GM12878 (cell line): ENCODE results near the gene DCTN4. TPM values are rescaled to one million over a fixed set of nuclear protein-coding genes. Genes with fewer than 3 reads are reported as not detected.

Source experiments
- ATAC-seq: fragments of 200-7000 bp; cut with Tn5 transposase; 3 replicates; pipeline ENCODE4 v1.9.1; 2020; ENCODE audit warnings: mild to moderate bottlenecking, moderate library complexity
- BruUV-seq: library from RNA; stranded (reverse); fragments of 400-500 nt; replicated peaks from 2 replicates; lab custom pipeline; 2021; lab: Mats Ljungman, UMichigan
- CTCF ChIA-PET: fragments of 300-600 bp; sonication (Branson Sonifier 250); formaldehyde crosslinking; extraction: SDS; loops from one replicate; lab custom pipeline; 2021; ENCODE audit warnings: inconsistent platforms; lab: Yijun Ruan, JAX
- POLR2A ChIA-PET: fragments of 350-600 bp; formaldehyde crosslinking; extraction: SDS; loops from one replicate; lab custom pipeline; 2021; ENCODE audit warnings: inconsistent platforms; lab: Charles Lee
- RAD21 ChIA-PET: fragments of 300-600 bp; sonication (Branson Sonifier 250); formaldehyde crosslinking; loops from one replicate; lab custom pipeline; 2023; ENCODE audit warnings: antibody characterized with exemption; ENCODE audit not compliant: unreplicated experiment; lab: Charles Lee
- SMC1A ChIA-PET: fragments of 300-600 bp; sonication (Branson Sonifier 250); formaldehyde crosslinking; loops from one replicate; lab custom pipeline; 2023; ENCODE audit not compliant: unreplicated experiment, uncharacterized antibody; lab: Charles Lee
- DNase-seq: peaks from one replicate; pipeline ENCODE4 v3.0.0-alpha.2; 2011; ENCODE audit warnings: low read depth, low spot score
- FAIRE-seq: peaks from 3 replicates; lab custom pipeline; 2011; peaks lifted over from hg19 to GRCh38; lab: Jason Lieb, UNC
- H2AFZ ChIP-seq: 2 replicates; pipeline ENCODE4 v1.6.0; 2011; ENCODE audit warnings: low read depth, low read length, control low read depth; ENCODE audit not compliant: control insufficient read depth
- H3K27ac ChIP-seq: 2 replicates; pipeline ENCODE4 v1.5.1; 2011; ENCODE audit warnings: control low read depth; ENCODE audit not compliant: control insufficient read depth, insufficient read depth
- H3K27me3 ChIP-seq, 2 experiments: replicated peaks in 1 of 2; 2 replicates each; pipeline versions ENCODE4 v1.6.0 to v1.6.1; 2011; ENCODE audit warnings: low read length in 1 of 2; ENCODE audit not compliant: control insufficient read depth in 2 of 2, insufficient read depth in 2 of 2
- H3K36me3 ChIP-seq, 2 experiments: 2 replicates each; pipeline ENCODE4 v1.5.1; 2011; ENCODE audit warnings: low read length in 1 of 2; ENCODE audit not compliant: control insufficient read depth in 2 of 2, insufficient read depth in 2 of 2
- H3K4me1 ChIP-seq: 2 replicates; pipeline ENCODE4 v1.6.1; 2011; ENCODE audit warnings: mild to moderate bottlenecking, low read length, moderate library complexity, mixed read lengths; ENCODE audit not compliant: control insufficient read depth, insufficient read depth
- H3K4me2 ChIP-seq: 2 replicates; pipeline ENCODE4 v1.6.0; 2011; ENCODE audit warnings: control low read depth; ENCODE audit not compliant: control insufficient read depth, insufficient read depth
- H3K4me3 ChIP-seq: fragments of 200-600 bp; sonication (generic); 2 replicates; pipeline ENCODE4 v1.5.1; 2016
- H3K79me2 ChIP-seq: 2 replicates; pipeline ENCODE4 v1.6.0; 2011; ENCODE audit warnings: low read length; ENCODE audit not compliant: control insufficient read depth, insufficient read depth
- H3K9ac ChIP-seq: 2 replicates; pipeline ENCODE4 v1.8.0; 2011; ENCODE audit warnings: low read length, control low read depth, mixed read lengths; ENCODE audit not compliant: control insufficient read depth, insufficient read depth
- H3K9me3 ChIP-seq: replicated peaks from 3 replicates; pipeline ENCODE4 v1.5.1; 2011; ENCODE audit warnings: mild to moderate bottlenecking, low read length; ENCODE audit not compliant: control insufficient read depth, insufficient read depth
- H4K20me1 ChIP-seq: 2 replicates; pipeline ENCODE4 v1.6.0; 2011; ENCODE audit not compliant: control insufficient read depth, insufficient read depth
- BACH1 ChIP-seq: fragments of 450-650 bp; IDR thresholded peaks from 2 replicates; pipeline ENCODE4 v1.6.1; 2017; ENCODE audit warnings: mild to moderate bottlenecking, borderline replicate concordance
- ESRRA ChIP-seq: IDR thresholded peaks from 2 replicates; pipeline ENCODE4 v1.6.1; 2012; ENCODE audit warnings: mild to moderate bottlenecking, low read length, improper control_type of control experiment
- FOS ChIP-seq: IDR thresholded peaks from 3 replicates; pipeline ENCODE4 v1.6.1; 2011; ENCODE audit warnings: borderline replicate concordance; ENCODE audit not compliant: insufficient read length; ENCODE audit errors: extremely low read depth
- KLF5 ChIP-seq: fragments of 450-650 bp; IDR thresholded peaks from 2 replicates; pipeline ENCODE4 v1.6.1; 2014; ENCODE audit warnings: mild to moderate bottlenecking; ENCODE audit not compliant: partially characterized antibody
- MYB ChIP-seq: fragments of 150-350 bp; IDR thresholded peaks from 2 replicates; pipeline ENCODE4 v1.6.1; 2014; ENCODE audit warnings: mild to moderate bottlenecking, low read depth, low read length, borderline replicate concordance
- MYC ChIP-seq: IDR thresholded peaks from 2 replicates; pipeline ENCODE4 v1.6.1; 2011; ENCODE audit warnings: mild to moderate bottlenecking, low read length, moderate library complexity, inconsistent platforms; ENCODE audit not compliant: insufficient read depth, insufficient replicate concordance, insufficient read length, severe bottlenecking
- SMARCA5 ChIP-seq: fragments of 450-650 bp; IDR thresholded peaks from 2 replicates; pipeline ENCODE4 v1.6.1; 2017; ENCODE audit warnings: mild to moderate bottlenecking
- SP1 ChIP-seq: IDR thresholded peaks from one replicate; pipeline ENCODE4 v1.6.1; 2011; ENCODE audit warnings: low read depth, low read length
- SPI1 ChIP-seq: IDR thresholded peaks from 2 replicates; pipeline ENCODE4 v1.6.1; 2011; ENCODE audit warnings: low read depth, mild to moderate bottlenecking, low read length, moderate library complexity, borderline replicate concordance; ENCODE audit not compliant: insufficient read depth
- STAT3 ChIP-seq: IDR thresholded peaks from 2 replicates; pipeline ENCODE4 v1.6.1; 2011; ENCODE audit warnings: low read depth, low read length, improper control_type of control experiment
- TARDBP ChIP-seq: IDR thresholded peaks from 2 replicates; pipeline ENCODE4 v1.6.1; 2016; ENCODE audit warnings: borderline replicate concordance
- WGBS: methylation state at CpG from one replicate; pipeline ENCODE4 v1.1.6; 2016; ENCODE audit warnings: low lambda C conversion rate; ENCODE audit not compliant: insufficient replicate concordance, insufficient coverage; ENCODE audit errors: missing lambda C conversion rate; 5-methylcytosine and 5-hydroxymethylcytosine counted together
- in situ Hi-C: fragments of 300-500 bp; cut with MboI; formaldehyde crosslinking; loops from 9 replicates; pipeline ENCODE4 v1.14.3; 2018; ENCODE audit warnings: mixed read lengths
- intact Hi-C: fragments of 100-400 bp; cut with micrococcal nuclease; formaldehyde crosslinking; loops from one replicate; pipeline ENCODE4 v1.14.2; 2022; ENCODE audit not compliant: unreplicated experiment
- polyA plus RNA-seq, 11 experiments: library from polyadenylated mRNA; depleted of rRNA in 4 of 11; unstranded in 6 of 11; stranded (reverse) in 5 of 11; fragments of >200 nt; fragmentation: Nextera tagmentation in 4 of 11; fragmentation: Illumina TruSeq in 1 of 11; extraction: Ambion mirVana in 4 of 11; extraction: Trizol in 1 of 11; gene quantifications; 1 replicate in 1 of 11; 2 replicates in 10 of 11; pipeline versions ENCODE4 v1.2.1 to v1.2.3, GENCODE V29; 2011 to 2016; ENCODE audit warnings: inconsistent platforms in 2 of 11, missing spikeins in 2 of 11, low read depth in 1 of 11
- total RNA-seq, 4 experiments: library from RNA; depleted of rRNA in 3 of 4; stranded (reverse); fragments of >200 nt in 3 of 4; fragmentation: Illumina TruSeq in 1 of 4; extraction: Trizol in 1 of 4; gene quantifications; 2 replicates each; pipeline versions ENCODE4 v1.2.1 to v1.2.3, GENCODE V29; 2013 to 2021
- TF ChIP-seq, protein P1 (sequence below): fragments of 450-650 bp; IDR thresholded peaks from 2 replicates; pipeline ENCODE4 v1.6.1; 2017; ENCODE audit warnings: mild to moderate bottlenecking, low read depth, inconsistent platforms; ENCODE audit not compliant: poor library complexity, severe bottlenecking

DCTN4 gene
- total and polyA plus RNA-seq, 10 of the 15 experiments (the other 5 are each of a cell fraction or from before 2014, with no cell fraction given): 7.6 to 27.8 (median 18.0) TPM

DNA sequence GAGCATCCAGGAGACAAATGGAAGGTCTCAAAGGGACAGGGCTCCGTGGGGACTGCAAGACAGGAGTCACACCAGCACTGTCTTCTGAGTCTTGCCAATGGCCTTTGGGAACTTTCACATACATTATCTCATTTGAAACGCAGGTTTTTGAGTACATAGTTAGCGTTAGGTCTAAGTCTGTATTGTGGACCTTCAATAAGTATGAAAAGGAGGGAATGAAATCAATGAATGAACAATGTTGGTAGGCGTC, 442 bp upstream of the DCTN4 start:
- H3K4me2 ChIP-seq: peak overlapping the region; percentile 56
- peaks cover 29% of the 10 kb centered on the region for H3K79me2 ChIP-seq
- ChIA-PET POLR2A (interaction anchor here (1.1 to 2.1 kb wide), 3 partner anchors 9 to 272 kb away, joined by 3 to 4 read pairs (median 3); partner anchors contain the start of gene RBM22), RAD21 (interaction anchor here (1.1 to 1.6 kb wide), 2 partner anchors 22 to 25 kb away, joined by 3 read pairs; no protein-coding TSS in a partner anchor), SMC1A (interaction anchor here (1.1 to 4.3 kb wide), 7 partner anchors 9 to 370 kb away, joined by 3 to 20 read pairs (median 4); partner anchors contain the start of gene IRGM), CTCF (interaction anchor here (1.1 to 3.6 kb wide), 4 partner anchors 19 to 493 kb away, joined by 4 to 19 read pairs (median 12); partner anchors contain the start of genes GM2A, RBM22 and SMIM3)
- peak overlapping the region; percentile 95 for H3K4me3 ChIP-seq
- intact Hi-C loops (loop anchor here (2.0 kb wide), 1 partner anchor 22 kb away; no protein-coding TSS in a partner anchor), in situ Hi-C loops (no loop called here)
- WGBS: 99% methylated on average over 4 of the region's 4 CpGs
- peak; percentile 30; the same call in 1 of the 2 replicates for TF ChIP-seq SMARCA5
- no peak for TF ChIP-seq SP1
- H3K4me1 ChIP-seq: peaks cover 4% of the 10 kb centered on the region; the same call in 1 of the 2 replicates
- TSS peak; percentile 93 for BruUV-seq
- peaks cover 0 to 8% of the 10 kb centered on the region in 2 experiments; a peak in 1 of 4 replicates for H3K36me3 ChIP-seq
- no peaks in the 10 kb centered on the region for H3K27me3 ChIP-seq
- DNase-seq (no peak), FAIRE-seq (no peak), ATAC-seq (no peak)
- peak overlapping the region; percentile 83; the same call in 1 of the 2 replicates for H3K9ac ChIP-seq
- H3K9me3 ChIP-seq: no peaks in the 10 kb centered on the region
- H2AFZ ChIP-seq: peak overlapping the region; percentile 100
- peak overlapping the region; percentile 95 for H3K27ac ChIP-seq
- no peaks in the 10 kb centered on the region for H4K20me1 ChIP-seq

DNA sequence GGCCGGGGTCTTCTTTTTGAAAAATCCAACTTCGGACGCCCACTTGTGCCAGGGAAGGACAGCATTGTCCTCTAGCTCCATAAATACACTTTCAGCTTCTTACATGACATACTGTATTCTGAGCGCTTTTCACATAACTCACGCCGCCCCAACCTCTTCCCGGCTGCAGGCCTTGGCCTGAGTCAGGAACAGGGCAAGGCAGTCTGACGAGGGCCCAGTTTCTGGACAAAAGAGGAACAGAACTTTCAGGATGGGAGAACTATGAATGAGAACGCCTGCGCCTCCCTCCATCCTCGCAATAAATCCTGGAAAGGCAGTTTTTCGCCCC, 650 bp downstream of the DCTN4 start:
- peak overlapping the region; percentile 100 for H2AFZ ChIP-seq
- no peaks in the 10 kb centered on the region for H3K27me3 ChIP-seq
- ChIA-PET RAD21 (interaction anchor here (0.9 to 1.6 kb wide), 2 partner anchors 21 to 57 kb away, joined by 3 to 4 read pairs; partner anchors contain the start of gene RBM22), CTCF (interaction anchor here (1.1 to 3.6 kb wide), 5 partner anchors 9 to 494 kb away, joined by 3 to 19 read pairs (median 5); partner anchors contain the start of genes GM2A, RBM22 and SMIM3), POLR2A (interaction anchor here (1.0 to 2.1 kb wide), 6 partner anchors 8 to 308 kb away, joined by 3 to 7 read pairs (median 4); partner anchors contain the start of gene RBM22), SMC1A (interaction anchor here (0.9 to 4.3 kb wide), 9 partner anchors 21 to 400 kb away, joined by 3 to 20 read pairs (median 4); partner anchors contain the start of genes ANXA6, IRGM, RBM22 and SMIM3)
- in situ Hi-C loops: no loop called here
- H3K36me3 ChIP-seq: peaks cover 2 to 14% of the 10 kb centered on the region in 2 experiments; a peak in 3 of 4 replicates
- 0% methylated on average over 12 of the region's 12 CpGs for WGBS
- no TSS peak for BruUV-seq
- H3K9ac ChIP-seq: peak overlapping the region; percentile 83
- H4K20me1 ChIP-seq: no peaks in the 10 kb centered on the region
- H3K4me3 ChIP-seq: peak overlapping the region; percentile 95
- H3K27ac ChIP-seq: peak overlapping the region; percentile 95
- peaks cover 29% of the 10 kb centered on the region for H3K79me2 ChIP-seq
- H3K4me1 ChIP-seq: peaks cover 4% of the 10 kb centered on the region; the same call in 1 of the 2 replicates
- H3K9me3 ChIP-seq: no peaks in the 10 kb centered on the region
- ATAC-seq: peak; percentile 44
- no peak for FAIRE-seq
- intact Hi-C loops: loop anchor here (2.0 kb wide), 1 partner anchor 23 kb away; no protein-coding TSS in a partner anchor
- no peak for DNase-seq
- H3K4me2 ChIP-seq: peak overlapping the region; percentile 56
- no peak for TF ChIP-seq STAT3
- TF ChIP-seq, protein P1, sequence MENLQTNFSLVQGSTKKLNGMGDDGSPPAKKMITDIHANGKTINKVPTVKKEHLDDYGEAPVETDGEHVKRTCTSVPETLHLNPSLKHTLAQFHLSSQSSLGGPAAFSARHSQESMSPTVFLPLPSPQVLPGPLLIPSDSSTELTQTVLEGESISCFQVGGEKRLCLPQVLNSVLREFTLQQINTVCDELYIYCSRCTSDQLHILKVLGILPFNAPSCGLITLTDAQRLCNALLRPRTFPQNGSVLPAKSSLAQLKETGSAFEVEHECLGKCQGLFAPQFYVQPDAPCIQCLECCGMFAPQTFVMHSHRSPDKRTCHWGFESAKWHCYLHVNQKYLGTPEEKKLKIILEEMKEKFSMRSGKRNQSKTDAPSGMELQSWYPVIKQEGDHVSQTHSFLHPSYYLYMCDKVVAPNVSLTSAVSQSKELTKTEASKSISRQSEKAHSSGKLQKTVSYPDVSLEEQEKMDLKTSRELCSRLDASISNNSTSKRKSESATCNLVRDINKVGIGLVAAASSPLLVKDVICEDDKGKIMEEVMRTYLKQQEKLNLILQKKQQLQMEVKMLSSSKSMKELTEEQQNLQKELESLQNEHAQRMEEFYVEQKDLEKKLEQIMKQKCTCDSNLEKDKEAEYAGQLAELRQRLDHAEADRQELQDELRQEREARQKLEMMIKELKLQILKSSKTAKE: no peak
- no peak for TF ChIP-seq ESRRA
- 0 out of 2 replicates have a peak, but pooled peaks have one; percentile 37 for TF ChIP-seq BACH1
- no peak for TF ChIP-seq MYC
- no peak for TF ChIP-seq KLF5
- no peak for TF ChIP-seq TARDBP
- TF ChIP-seq SPI1: 0 out of 2 replicates have a peak, but pooled peaks have one; percentile 3
- TF ChIP-seq MYB: no peak
- TF ChIP-seq FOS: no peak
